Measurements from ENCODE around the gene SLITRK1. TPM values are rescaled to one million over a fixed set of nuclear protein-coding genes. Genes with fewer than 3 reads are reported as not detected.

Gene SLITRK1
- total and polyA plus RNA-seq, 7 donors = 0.03 to 0.36 (median 0.23) TPM; not detected in 4

- intact Hi-C loops (cut with DNase I) = no loop called here
- Histone ChIP-seq H3K4me1 (peaks cover 0 to 26% (median 20%) of the 10 kb centered on the region in 4 donors), H3K36me3 (no peaks in the 10 kb centered on the region), H3K9me3 (no peaks in the 10 kb centered on the region), H3K27me3 (peaks cover 5 to 34% (median 22%) of the 10 kb centered on the region in 3 donors), H3K27ac (no peak overlapping the region), H3K4me3 (no peak overlapping the region)
- 74 to 85% methylated on average over 3 of the region's 3 CpGs for WGBS, 2 donors
- no peak for DNase-seq
- TF ChIP-seq EP300 (IDR thresholded peaks at IDR 0.05) = no peak
- no peak for TF ChIP-seq POLR2A (IDR thresholded peaks at IDR 0.05)
- TF ChIP-seq POLR2AphosphoS5 (IDR thresholded peaks at IDR 0.05) = no peak
- TF ChIP-seq CTCF (IDR thresholded peaks at IDR 0.05) = no peak
Observed at GRCh38 chr13:83876546-83876945, 5.7 kb downstream of the SLITRK1 start.

DNA sequence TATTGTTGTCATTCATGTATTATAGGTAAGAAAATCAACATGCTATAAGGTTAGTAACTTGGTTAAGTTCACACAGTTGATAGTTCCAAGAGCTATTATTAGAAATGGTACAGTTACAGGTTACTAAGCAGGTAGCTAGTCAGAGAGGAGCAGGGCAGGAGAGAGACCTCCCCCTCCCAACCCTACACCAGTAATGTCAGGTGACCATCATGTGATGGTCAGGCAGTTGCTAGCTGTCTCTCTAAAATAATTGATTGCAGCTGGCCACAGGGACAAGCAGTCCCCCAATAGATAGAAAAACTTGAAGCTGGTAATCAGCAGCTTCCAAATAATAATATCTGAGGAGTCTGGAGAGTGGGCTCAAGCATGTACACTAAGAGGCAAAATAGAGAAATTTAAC, 14.6 kb downstream of the SLITRK1 start:
- intact Hi-C loops (cut with DNase I) = no loop called here
- Histone ChIP-seq H3K27me3 (no peaks in the 10 kb centered on the region), H3K4me1 (no peaks in the 10 kb centered on the region), H3K4me3 (no peak overlapping the region), H3K9me3 (no peaks in the 10 kb centered on the region), H3K36me3 (no peaks in the 10 kb centered on the region), H3K27ac (no peak overlapping the region)
- TF ChIP-seq CTCF (IDR thresholded peaks at IDR 0.05) (no peak), EP300 (IDR thresholded peaks at IDR 0.05) (no peak), POLR2A (IDR thresholded peaks at IDR 0.05) (no peak), POLR2AphosphoS5 (IDR thresholded peaks at IDR 0.05) (no peak)
- DNase-seq = no peak

DNA sequence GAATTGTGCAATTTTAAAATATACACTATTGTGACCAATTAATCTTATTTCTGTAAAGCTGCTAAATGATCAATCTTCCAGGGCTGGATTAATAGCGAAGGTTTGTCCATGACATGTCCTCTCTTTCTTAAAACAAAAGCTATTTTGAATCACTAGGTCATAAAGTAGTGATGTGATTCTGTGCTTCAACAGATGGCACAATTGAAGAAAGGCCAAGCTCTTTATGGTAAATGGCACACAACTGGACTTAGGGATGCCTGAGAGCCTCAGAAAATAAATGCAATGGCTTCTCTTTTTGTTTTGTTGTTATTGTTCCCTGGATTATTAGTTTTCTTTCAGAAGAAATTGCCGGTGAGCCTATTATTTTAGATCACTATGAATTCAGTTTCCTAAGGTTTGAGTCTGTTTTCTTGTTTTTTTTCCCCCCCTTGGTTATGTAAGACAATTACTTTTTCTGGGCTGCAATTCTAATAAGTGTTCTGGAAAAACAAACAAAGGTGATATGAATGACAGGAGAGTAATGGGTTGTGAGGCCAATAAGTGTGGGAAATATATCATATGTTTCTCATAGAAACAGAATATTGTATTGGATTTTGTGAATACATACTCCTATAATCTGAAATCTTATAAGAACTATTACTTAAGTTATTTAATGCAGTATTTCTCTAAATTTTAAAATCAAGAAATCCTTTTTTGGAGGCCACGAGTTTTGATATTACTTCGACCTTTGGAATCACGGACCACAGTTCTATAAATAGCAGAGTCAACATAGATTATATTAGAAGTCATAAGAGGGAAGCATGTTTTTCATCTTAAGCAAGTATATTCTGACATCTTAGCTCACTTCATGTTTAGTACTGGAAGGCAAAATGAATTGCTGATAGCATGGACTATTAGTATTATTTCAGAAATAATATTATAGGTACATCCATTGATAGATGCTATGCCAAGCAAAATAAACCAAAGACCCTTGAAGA, 16.8 kb downstream of the SLITRK1 start:
- Histone ChIP-seq H3K4me1 (no peaks in the 10 kb centered on the region), H3K27me3 (no peaks in the 10 kb centered on the region), H3K9me3 (no peaks in the 10 kb centered on the region), H3K4me3 (no peak overlapping the region), H3K27ac (no peak overlapping the region), H3K36me3 (no peaks in the 10 kb centered on the region)
- WGBS, 2 donors = 82 to 83% methylated on average over 5 of the region's 5 CpGs
- intact Hi-C loops (cut with DNase I) = no loop called here
- TF ChIP-seq CTCF (IDR thresholded peaks at IDR 0.05) (no peak), EP300 (IDR thresholded peaks at IDR 0.05) (no peak), POLR2A (IDR thresholded peaks at IDR 0.05) (no peak), POLR2AphosphoS5 (IDR thresholded peaks at IDR 0.05) (no peak)
- DNase-seq = no peak

GRCh38 chr13:83853771-83854170, 28.5 kb downstream of the SLITRK1 start:
- no peak for TF ChIP-seq POLR2AphosphoS5 (IDR thresholded peaks at IDR 0.05)
- no peak for TF ChIP-seq EP300 (IDR thresholded peaks at IDR 0.05)
- TF ChIP-seq POLR2A (IDR thresholded peaks at IDR 0.05) = no peak
- TF ChIP-seq CTCF (IDR thresholded peaks at IDR 0.05) = no peak
- Histone ChIP-seq H3K27ac (no peak overlapping the region), H3K9me3 (no peaks in the 10 kb centered on the region), H3K4me1 (no peaks in the 10 kb centered on the region), H3K36me3 (no peaks in the 10 kb centered on the region), H3K4me3 (no peak overlapping the region), H3K27me3 (no peaks in the 10 kb centered on the region)
- DNase-seq = no peak
- intact Hi-C loops (cut with DNase I) = no loop called here
- 64 to 76% methylated on average over 3 of the region's 3 CpGs for WGBS, 2 donors
